ENCODE measurements around the gene AAGAB.

The AAGAB gene

GRCh38 chr15:67215102-67215501 lies 39.4 kb downstream of the AAGAB start:
- no peak for TF ChIP-seq CTCF (IDR thresholded peaks at IDR 0.05)
- H3K4me1 ChIP-seq (ENCODE audit: control insufficient read depth in 1 of 2, insufficient read depth in 1 of 2, low read depth in 1 of 2, low read length in 1 of 2) = no peaks in the 10 kb centered on the region

GRCh38 chr15:67212684-67213367 lies 41.6 kb downstream of the AAGAB start:
- H3K9me3 ChIP-seq = no peaks in the 10 kb centered on the region
- H3K27me3 ChIP-seq = no peaks in the 10 kb centered on the region
- H3K4me1 ChIP-seq (ENCODE audit: control insufficient read depth in 1 of 2, insufficient read depth in 1 of 2, low read depth in 1 of 2, low read length in 1 of 2) = no peaks in the 10 kb centered on the region
- no peak overlapping the region for H3K4me3 ChIP-seq (ENCODE audit: low read depth in 1 of 2, low read length in 1 of 2)
- no peak overlapping the region for H3K27ac ChIP-seq
- peaks cover 21% of the 10 kb centered on the region for H3K36me3 ChIP-seq
- no peak for TF ChIP-seq CTCF (IDR thresholded peaks at IDR 0.05)

More at GRCh38 chr15:67215102-67215501, 39.4 kb downstream of the AAGAB start:
- H3K27ac ChIP-seq = no peak overlapping the region
- H3K4me3 ChIP-seq (ENCODE audit: low read depth in 1 of 2, low read length in 1 of 2) = no peak overlapping the region
- H3K27me3 ChIP-seq = no peaks in the 10 kb centered on the region
- H3K9me3 ChIP-seq = no peaks in the 10 kb centered on the region
- H3K36me3 ChIP-seq = peaks cover 19% of the 10 kb centered on the region

- H3K4me3 ChIP-seq (ENCODE audit: low read depth in 1 of 2, low read length in 1 of 2) = no peak overlapping the region
- H3K9me3 ChIP-seq = no peaks in the 10 kb centered on the region
- H3K36me3 ChIP-seq = peaks cover 28% of the 10 kb centered on the region
- H3K27ac ChIP-seq = no peak overlapping the region
- no peak for TF ChIP-seq CTCF (IDR thresholded peaks at IDR 0.05)
- no peaks in the 10 kb centered on the region for H3K27me3 ChIP-seq
- H3K4me1 ChIP-seq (ENCODE audit: control insufficient read depth in 1 of 2, insufficient read depth in 1 of 2, low read depth in 1 of 2, low read length in 1 of 2) = no peaks in the 10 kb centered on the region
These were observed 43.8 kb downstream of the AAGAB start for GRCh38 chr15:67210555-67211168.

- Histone ChIP-seq H3K4me1 (ENCODE audit: control insufficient read depth in 1 of 2, insufficient read depth in 1 of 2, low read depth in 1 of 2, low read length in 1 of 2) (no peaks in the 10 kb centered on the region), H3K9me3 (no peaks in the 10 kb centered on the region), H3K27ac (no peak overlapping the region), H3K36me3 (peaks cover 38% of the 10 kb centered on the region), H3K27me3 (no peaks in the 10 kb centered on the region), H3K4me3 (ENCODE audit: low read depth in 1 of 2, low read length in 1 of 2) (no peak overlapping the region)
- no peak for TF ChIP-seq CTCF (IDR thresholded peaks at IDR 0.05)
These were observed 46.1 kb downstream of the AAGAB start for GRCh38 chr15:67208396-67208795.

GRCh38 chr15:67207555-67208207 lies 46.8 kb downstream of the AAGAB start:
- Histone ChIP-seq H3K36me3 (peaks cover 45% of the 10 kb centered on the region), H3K4me3 (ENCODE audit: low read depth in 1 of 2, low read length in 1 of 2) (no peak overlapping the region), H3K27me3 (no peaks in the 10 kb centered on the region), H3K4me1 (ENCODE audit: control insufficient read depth in 1 of 2, insufficient read depth in 1 of 2, low read depth in 1 of 2, low read length in 1 of 2) (no peaks in the 10 kb centered on the region), H3K27ac (no peak overlapping the region), H3K9me3 (no peaks in the 10 kb centered on the region)
- TF ChIP-seq CTCF (IDR thresholded peaks at IDR 0.05) = no peak
